SK-N-SH (cell line): ENCODE data around the gene SENP5.

ENCODE experiments used
- CTCF ChIP-seq: fragments of 200-600 bp; sonication (generic); IDR thresholded peaks from 2 replicates; pipeline ENCODE4 v1.6.1; 2017; ENCODE audit warnings: antibody characterized with exemption, mild to moderate bottlenecking, moderate library complexity
- EP300 ChIP-seq, 2 experiments: IDR thresholded peaks; 2 replicates each; pipeline versions ENCODE4 v1.4.0 to v1.6.1; 2012; ENCODE audit warnings: borderline replicate concordance in 1 of 2, low read depth in 1 of 2, low read length in 1 of 2
- MXI1 ChIP-seq: IDR thresholded peaks from 2 replicates; pipeline ENCODE4 v1.6.1; 2012; ENCODE audit warnings: mild to moderate bottlenecking, low read depth, low read length, improper control_type of control experiment
- POLR2AphosphoS5 ChIP-seq: IDR thresholded peaks from 2 replicates; pipeline ENCODE4 v1.6.1; 2012; ENCODE audit warnings: low read depth, low read length
- ZBTB33 ChIP-seq: IDR thresholded peaks from 2 replicates; pipeline ENCODE4 v1.4.0; 2012; ENCODE audit warnings: low read depth, borderline replicate concordance

DNA sequence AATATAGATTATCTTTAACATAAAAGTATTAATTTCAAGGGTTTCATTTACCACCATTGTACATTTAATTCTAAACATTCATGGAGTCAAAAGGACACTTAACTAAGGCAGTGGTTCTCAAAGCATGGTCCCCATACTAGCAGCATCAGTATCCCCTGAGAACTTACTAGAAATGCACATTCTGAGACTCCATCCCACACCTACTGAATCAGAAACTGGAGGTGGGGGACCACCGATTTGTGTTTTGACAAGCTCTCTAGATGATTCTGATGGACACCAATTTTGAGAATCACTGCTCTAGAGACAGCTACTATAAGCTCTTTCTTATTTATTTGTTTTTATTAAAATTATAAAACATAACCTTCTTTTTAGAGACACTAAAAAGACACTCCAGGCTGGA, 34.0 kb downstream of the SENP5 start:
- TF ChIP-seq ZBTB33, result no peak
- TF ChIP-seq CTCF, result no peak
- no peak for TF ChIP-seq POLR2AphosphoS5
- no peak for TF ChIP-seq MXI1
- TF ChIP-seq EP300 (IDR thresholded peaks at IDR 0.05; ENCODE audit: borderline replicate concordance in 1 of 2, low read depth in 1 of 2, low read length in 1 of 2), result no peak
